Raji (cell line): ENCODE results near the gene NUCB2.

Experiments used
- POLR2A ChIP-seq: IDR thresholded peaks from 2 replicates; pipeline ENCODE4 v1.6.1; 2011; ENCODE audit warnings: low read depth, low read length, control low read depth; ENCODE audit not compliant: insufficient read depth

The NUCB2 gene

DNA sequence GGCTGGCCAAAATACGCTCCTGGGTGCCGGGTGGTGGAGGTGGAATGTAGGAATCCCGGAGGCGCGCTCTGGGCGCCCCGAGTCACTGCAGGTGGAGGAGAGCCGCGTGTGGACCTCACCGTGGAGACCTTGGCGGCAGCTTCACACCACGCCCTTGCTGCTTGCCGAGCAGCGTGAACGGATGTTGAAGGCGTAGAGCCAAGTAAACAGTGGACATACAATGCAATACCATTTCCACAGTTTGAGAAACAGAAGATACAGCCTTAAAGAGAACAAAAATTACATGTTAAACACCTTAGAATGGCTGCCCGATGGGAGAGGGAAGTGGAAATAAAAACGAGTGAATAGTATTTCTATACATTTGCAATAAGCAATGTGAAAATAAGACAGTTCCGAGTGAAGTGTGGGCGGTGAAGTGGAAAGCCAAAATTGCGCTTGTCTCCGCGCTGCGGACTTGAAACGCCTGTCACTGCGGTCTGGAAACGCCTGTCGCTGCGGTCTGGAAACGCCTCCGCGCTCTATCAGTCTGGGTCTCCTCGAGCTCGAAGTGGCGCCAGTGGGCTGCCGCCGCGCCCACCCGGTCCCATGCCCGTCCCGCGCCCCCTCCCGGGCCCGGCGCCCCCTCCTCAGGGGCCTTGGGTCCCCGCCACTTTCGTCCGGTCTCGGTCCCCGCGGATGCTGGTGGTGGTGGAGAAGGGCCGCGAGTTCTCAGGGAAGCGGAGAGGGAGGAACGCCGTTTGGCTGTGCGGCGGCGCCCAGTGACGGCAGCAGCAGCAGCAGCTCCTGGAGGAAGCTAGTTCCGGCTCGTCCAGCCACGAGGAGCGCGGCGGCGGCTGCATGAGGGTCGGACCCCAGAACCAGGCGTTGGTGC, 76.6 kb downstream of the NUCB2 start:
- peak; percentile 66 for TF ChIP-seq POLR2A

- no peak for TF ChIP-seq POLR2A
Measured at GRCh38 chr11:17353821-17354600, 77.5 kb downstream of the NUCB2 start.

DNA sequence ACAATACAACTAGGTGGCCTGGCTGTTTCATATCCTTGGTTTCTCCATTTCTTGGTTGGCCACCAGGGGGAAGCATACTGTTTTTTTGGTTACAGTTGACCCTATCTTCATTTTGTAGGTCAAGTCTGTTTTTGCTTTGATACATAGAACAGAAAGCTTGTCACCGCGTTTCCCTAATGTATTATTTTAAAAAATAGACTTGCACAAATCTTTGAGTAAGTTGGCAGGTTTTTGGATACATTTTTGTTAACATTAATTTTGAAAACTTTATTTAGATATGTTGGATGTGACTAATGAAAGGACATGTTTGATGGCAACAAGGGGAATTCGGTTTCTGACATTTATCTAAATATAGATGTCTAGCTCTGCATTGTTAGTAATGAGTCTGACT, 78.1 kb downstream of the NUCB2 start:
- no peak for TF ChIP-seq POLR2A

DNA sequence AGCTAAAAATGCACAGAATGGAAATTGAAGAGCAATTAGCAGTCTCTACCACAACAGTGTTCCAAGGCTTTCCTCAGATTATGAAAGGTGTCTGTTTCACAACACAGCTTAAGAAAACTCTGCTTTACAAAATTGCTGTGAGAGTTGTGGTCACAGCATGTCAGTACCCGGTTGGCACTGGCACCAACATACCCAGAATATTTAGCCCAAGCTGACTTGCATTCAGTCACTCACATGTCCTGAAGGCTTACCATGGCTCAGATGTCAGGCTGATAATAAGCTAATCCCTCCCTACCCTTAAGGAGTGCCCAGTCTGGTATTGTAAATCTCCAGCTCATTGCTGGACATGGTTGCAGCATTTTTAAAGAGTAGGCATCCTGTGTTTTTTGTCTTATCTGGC, 90.0 kb downstream of the NUCB2 start:
- TF ChIP-seq POLR2A = no peak

- TF ChIP-seq POLR2A = no peak
Measured at GRCh38 chr11:17368551-17368950, 92.0 kb downstream of the NUCB2 start.

DNA sequence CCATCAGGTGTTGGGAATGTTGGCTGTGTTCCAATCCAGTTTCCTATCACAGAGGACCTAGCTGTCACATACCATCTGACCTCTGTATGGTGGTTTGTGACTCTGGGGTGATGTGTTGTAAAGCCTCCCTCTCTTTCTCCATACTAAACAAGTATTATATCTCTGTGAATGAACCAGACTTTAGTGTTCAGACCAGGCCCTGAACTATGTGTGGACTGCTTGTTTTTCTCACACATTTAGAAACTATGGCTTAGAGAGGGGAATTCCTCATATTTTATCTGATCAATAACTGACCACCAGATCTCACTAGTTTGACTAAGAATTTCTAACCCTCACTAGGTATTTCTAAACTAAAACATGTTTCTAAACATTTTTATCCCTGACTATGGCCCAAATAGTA, 92.6 kb downstream of the NUCB2 start:
- no peak for TF ChIP-seq POLR2A

GRCh38 chr11:17369684-17370243, 93.2 kb downstream of the NUCB2 start:
- no peak for TF ChIP-seq POLR2A

GRCh38 chr11:17371614-17372013, 95.1 kb downstream of the NUCB2 start:
- TF ChIP-seq POLR2A = no peak

DNA sequence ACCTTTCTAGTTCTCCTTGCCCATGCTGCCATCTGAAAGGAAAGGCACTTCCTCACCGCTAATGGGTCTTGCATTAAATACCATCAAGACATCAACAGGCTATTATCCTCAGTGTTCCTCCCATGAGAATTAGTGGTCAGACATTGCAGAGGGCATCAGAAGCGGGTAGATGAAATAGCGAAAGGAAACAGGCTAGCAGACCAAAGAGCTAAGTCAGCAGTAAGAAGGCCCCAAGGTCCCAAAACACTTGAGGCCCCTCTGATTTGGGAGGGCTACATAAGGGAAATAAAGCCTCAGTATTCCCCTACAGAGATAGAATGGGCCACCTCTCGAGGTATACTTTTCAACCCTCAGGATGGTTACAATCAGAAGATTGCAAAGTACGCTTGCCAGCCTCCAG, 99.0 kb downstream of the NUCB2 start:
- no peak for TF ChIP-seq POLR2A

- no peak for TF ChIP-seq POLR2A
Measured at GRCh38 chr11:17376493-17376892, 100.0 kb downstream of the NUCB2 start.

GRCh38 chr11:17378655-17379054, 102.1 kb downstream of the NUCB2 start:
- TF ChIP-seq POLR2A = no peak

DNA sequence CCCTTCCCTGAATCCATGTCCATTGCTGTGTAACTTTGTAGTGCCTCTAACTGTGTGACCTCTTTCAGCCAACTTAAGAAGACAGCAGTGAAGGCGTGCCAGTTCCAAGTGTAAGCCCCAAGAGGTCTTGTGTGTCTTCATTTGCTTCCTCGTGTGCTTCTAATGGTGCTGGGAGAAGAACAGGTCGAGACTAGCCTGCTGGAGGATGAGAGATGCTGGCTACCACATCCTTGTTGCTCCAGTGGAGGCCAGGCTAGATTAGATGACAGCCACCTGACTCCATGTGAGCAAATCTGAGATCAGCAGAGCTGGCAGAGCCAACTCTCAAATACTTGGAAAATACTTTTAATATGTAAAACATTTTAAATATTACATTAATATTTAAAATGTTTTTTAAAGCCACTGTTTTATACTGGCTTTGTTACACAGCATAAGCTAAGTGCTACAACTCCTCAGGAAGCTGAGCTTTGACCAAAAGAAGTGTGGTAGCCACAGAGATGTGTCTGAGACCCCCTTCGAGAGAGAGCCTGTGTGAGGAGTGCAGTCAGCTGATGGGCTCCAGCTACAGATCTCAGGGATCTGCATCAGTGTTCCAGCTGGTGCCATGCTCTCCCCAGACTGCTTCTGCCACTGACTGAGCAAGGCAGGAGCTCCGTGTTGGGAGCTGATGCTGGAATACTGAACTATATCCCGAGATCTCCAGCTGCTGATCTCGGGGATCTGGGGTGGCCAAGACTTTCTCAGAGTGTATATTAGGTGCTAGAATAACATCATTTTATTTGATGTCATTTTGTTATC, 103.0 kb downstream of the NUCB2 start:
- no peak for TF ChIP-seq POLR2A

DNA sequence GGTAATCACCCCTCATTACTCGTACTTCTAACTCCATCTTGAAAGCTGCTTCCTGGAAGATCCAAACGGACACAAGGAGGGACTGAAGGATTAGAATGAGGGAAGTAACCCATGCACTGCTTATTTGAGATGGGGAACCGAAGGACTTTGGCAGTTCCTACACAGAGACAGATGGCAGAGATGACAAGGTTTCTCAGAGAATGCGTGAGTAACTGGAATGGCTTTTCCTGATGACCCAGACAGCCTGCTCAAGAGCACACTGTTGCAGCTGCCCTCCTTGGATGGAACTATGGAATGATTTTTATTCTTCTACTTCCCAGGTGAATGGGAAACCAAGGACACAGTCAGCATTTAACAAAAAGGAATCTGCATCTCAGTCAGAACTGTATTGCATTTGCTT, 104.6 kb downstream of the NUCB2 start:
- TF ChIP-seq POLR2A = no peak
